ENCODE results near the gene GLIPR1L1.

GLIPR1L1 gene

DNA sequence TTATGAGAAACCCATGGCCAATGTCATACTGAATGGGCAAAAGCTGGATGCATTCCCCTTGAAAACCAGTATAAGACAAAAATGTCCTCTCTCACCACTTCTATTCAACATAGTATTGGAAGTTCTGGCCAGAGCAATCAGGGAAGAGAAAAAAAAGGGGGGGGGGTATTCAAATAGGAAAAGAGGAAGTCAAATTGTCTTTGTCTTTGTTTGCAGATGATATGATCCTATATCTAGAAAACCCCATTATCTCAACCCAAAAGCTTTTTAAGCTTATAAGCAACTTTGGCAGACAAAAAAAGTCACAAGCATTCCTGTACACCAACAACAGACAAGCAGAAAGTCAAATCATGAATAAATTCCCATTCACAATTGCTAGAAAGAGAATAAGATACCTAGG is 19.5 kb downstream of the GLIPR1L1 start:
- DNase-seq = no peak

GRCh38 chr12:75360920-75361319 is 26.4 kb downstream of the GLIPR1L1 start:
- no peak for DNase-seq

DNA sequence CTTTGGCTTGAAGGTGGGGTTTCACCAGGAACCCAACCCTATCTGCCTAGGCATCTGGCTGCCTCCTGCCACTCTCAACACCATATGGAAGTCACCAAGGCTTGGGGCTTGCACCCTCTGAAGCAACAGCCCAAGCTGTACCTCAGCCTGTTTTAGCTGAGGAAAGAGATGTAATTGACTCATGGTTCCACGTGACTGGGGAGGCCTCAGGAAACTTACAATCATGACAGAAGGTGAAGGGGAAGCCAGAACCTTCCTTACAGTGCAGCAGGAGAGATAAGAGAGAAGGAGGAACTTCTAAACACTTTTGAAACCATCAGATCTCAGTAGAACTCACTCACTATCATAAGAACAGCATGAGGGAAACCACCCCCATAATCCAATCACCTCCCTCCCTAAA is 26.9 kb downstream of the GLIPR1L1 start:
- DNase-seq = no peak

- DNase-seq = no peak
These were observed 30.4 kb downstream of the GLIPR1L1 start for GRCh38 chr12:75364919-75365318.

DNA sequence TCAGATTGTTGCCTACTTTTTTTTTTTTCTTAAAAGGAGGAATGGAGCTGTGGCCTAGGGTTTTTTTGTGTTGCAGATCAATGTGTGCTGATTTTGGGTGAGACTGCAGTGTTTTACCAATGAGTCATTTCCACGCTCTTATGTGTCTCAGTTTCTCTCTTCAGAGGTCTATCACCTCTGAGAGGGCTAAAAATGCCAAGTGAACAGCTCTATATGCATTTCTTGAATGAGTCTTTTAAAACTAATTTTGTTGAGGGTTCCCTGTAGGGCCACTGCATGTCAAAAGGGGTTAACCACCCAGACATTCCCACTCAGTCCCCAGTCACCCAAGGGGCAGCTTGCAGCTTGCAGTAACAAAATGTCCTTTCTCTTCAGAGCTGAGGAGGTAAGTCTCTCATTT is 32.2 kb downstream of the GLIPR1L1 start:
- no peak for DNase-seq

- no peak for DNase-seq
These were observed 40.5 kb downstream of the GLIPR1L1 start for GRCh38 chr12:75374971-75375370.

- DNase-seq = no peak
These were observed 43.9 kb downstream of the GLIPR1L1 start for GRCh38 chr12:75378354-75378753.

GRCh38 chr12:75389061-75389460 is 54.6 kb downstream of the GLIPR1L1 start:
- DNase-seq = no peak

DNA sequence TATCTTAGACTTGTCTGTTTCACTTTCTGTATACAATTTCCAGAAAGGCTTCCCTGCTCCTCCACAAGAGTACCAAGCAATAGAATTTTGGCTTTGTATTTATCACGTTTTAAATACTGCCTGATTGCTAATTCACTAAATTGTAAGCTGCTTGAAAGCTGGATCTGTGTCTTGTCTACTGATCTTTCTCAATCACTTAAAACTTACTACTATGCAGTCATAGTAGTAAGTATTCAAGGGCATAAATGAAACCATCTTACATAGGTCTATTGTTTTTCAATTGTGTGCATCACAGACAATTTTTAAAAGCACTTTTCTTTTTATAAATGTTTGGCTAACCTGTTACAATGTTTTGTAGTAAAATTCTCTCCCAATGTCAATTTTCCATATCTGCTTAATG is 55.2 kb downstream of the GLIPR1L1 start:
- DNase-seq = no peak

GRCh38 chr12:75390156-75390898 is 55.9 kb downstream of the GLIPR1L1 start:
- DNase-seq = no peak

DNA sequence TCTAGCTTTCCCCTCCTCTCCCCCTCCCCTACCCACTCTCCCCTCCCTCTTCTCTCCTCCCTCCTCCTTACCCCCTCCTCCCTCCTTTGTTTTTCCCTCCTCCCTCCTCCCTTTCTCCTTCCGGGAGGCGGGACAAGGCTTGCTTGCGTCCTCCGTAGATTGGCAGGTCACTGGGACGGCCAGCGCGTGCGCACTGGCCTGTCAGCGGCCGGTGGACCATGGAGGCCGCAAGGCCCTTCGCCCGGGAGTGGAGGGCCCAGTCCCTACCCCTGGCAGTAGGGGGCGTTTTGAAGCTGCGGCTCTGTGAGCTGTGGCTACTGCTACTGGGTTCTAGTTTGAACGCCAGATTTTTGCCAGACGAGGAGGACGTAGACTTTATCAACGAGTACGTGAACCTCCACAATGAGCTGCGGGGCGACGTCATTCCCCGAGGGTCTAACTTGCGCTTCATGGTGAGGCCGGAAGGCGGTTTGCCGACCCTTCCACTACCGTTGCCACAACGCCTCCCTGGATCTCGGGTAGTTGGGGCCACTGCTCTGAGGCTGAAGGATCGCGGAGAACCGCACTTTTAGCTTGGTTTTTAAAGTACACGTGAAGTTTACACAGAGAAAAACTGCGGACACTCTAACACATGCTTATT is 56.5 kb downstream of the GLIPR1L1 start, which contains the start of gene GLIPR1L2:
GLIPR1L2 (plus strand) TSS at position 191 of the 640 bp plus-strand sequence; CDS start at position 219, 28 bp downstream.
- peak; percentile 96 for DNase-seq

DNA sequence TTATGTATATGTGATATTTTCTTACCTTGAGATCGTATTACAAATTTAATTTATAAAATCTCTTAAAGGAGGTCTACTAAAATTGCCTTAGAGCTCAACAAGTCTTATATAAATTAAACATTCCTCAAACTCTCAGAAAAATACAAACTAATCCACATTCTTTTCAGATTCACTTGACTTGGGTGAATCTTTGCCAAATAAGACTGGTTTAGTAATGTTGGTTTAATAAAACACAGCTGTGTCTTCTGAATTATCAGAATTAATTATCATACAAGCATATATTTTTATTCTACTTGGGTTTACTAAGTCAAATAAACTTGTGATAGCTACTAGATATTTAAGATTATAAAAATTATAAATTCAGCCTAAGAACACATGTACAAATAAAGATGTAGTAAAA is 69.8 kb downstream of the GLIPR1L1 start:
- DNase-seq = no peak

DNA sequence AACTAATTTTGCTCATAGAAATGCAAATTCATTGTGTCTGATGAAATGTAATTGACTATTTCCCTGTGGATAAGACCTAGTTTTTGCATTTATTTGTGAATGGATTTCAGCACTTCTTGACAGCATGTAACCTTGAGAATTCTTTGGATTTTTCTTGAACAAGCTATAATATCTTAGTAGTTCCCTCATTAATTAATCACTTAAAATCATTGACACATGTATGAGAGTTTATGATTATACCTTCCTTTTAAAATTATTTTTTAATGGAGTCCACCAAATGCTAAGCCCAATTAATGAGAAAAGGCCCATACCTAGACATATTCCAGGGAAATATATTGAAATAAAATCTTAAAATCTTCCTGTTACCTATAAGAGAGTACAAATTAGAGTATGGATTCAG is 73.2 kb downstream of the GLIPR1L1 start:
- no peak for DNase-seq

- no peak for DNase-seq
These were observed 75.4 kb downstream of the GLIPR1L1 start for GRCh38 chr12:75409830-75410229.

GRCh38 chr12:75414671-75415070 is 80.2 kb downstream of the GLIPR1L1 start:
- no peak for DNase-seq

GRCh38 chr12:75419841-75420240 is 85.4 kb downstream of the GLIPR1L1 start:
- no peak for DNase-seq
